HG02610 (cell line): ENCODE measurements around the gene NRIP1.

Source experiments
- ATAC-seq: cut with Tn5 transposase; IDR thresholded peaks from one replicate; pipeline ENCODE4 v1.9.1; 2021; ENCODE audit warnings: mild to moderate bottlenecking, moderate library complexity; ENCODE audit not compliant: unreplicated experiment

NRIP1 gene, protein sequence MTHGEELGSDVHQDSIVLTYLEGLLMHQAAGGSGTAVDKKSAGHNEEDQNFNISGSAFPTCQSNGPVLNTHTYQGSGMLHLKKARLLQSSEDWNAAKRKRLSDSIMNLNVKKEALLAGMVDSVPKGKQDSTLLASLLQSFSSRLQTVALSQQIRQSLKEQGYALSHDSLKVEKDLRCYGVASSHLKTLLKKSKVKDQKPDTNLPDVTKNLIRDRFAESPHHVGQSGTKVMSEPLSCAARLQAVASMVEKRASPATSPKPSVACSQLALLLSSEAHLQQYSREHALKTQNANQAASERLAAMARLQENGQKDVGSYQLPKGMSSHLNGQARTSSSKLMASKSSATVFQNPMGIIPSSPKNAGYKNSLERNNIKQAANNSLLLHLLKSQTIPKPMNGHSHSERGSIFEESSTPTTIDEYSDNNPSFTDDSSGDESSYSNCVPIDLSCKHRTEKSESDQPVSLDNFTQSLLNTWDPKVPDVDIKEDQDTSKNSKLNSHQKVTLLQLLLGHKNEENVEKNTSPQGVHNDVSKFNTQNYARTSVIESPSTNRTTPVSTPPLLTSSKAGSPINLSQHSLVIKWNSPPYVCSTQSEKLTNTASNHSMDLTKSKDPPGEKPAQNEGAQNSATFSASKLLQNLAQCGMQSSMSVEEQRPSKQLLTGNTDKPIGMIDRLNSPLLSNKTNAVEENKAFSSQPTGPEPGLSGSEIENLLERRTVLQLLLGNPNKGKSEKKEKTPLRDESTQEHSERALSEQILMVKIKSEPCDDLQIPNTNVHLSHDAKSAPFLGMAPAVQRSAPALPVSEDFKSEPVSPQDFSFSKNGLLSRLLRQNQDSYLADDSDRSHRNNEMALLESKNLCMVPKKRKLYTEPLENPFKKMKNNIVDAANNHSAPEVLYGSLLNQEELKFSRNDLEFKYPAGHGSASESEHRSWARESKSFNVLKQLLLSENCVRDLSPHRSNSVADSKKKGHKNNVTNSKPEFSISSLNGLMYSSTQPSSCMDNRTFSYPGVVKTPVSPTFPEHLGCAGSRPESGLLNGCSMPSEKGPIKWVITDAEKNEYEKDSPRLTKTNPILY (N-terminal part only)

DNA sequence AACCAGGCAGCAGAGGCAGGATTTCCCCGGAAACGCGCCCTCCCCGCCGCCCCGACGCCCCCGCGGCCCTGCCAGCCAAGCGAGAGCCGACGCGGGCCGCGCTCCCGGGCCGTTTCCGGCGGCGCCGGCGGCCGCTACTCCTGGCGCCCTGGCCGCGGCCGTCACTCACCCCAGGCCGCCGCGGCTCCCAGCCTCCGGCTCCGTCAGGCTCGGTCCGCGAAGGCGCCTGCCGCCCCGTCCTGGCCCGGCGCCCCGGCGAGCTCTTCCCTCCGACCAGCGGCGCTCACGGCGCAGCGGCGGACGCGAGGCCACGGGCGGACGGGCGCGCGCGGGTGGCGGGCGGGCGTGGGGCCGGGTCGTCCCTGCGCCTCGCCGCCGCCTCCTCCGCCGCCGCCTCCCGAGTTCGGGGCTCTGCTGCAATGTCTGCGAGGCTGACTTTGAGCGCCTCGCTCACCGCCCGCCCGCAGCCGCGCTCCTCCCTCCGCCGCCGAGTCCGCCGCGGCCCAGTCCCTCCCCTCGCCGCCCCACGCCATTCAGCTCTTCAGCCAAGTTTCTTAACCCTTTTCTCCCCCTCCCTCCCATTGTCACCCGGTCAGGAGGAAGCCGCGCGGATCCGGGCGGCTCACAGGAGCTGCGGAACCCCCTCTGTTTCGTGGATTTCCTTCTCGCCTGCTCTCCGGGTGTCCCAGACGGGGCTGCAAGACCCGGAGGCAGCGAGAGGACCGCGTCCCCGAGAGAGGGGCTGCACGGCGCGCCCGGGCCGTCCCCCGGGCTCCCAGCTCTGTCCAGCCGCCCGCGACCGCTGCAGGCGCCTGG is at the start of gene NRIP1:
Gene NRIP1 (minus strand): TSS at position 425 of the 816 bp plus-strand sequence. CDS start 96,808 bp downstream, outside the sequence.
- ATAC-seq = peak; percentile 85

DNA sequence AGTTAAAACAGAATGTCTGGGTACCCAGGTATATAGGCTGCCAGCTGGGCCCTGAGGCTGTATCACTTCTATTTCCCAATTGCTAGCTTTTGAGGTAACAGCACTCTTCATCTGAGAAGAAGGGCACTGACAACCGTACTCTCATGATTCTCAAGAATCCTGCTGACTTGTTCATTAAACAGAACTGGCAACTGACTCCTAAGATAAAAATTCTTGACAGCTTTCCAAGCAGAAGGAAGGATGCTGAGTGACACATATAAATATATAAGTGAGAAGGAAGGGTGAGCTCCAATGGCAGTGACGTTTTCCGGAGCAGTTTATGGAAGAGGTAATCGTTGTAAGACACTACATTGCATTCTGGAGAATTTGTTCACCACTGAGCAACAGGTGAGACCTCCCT is 48.1 kb upstream of the NRIP1 start:
- no peak for ATAC-seq

DNA sequence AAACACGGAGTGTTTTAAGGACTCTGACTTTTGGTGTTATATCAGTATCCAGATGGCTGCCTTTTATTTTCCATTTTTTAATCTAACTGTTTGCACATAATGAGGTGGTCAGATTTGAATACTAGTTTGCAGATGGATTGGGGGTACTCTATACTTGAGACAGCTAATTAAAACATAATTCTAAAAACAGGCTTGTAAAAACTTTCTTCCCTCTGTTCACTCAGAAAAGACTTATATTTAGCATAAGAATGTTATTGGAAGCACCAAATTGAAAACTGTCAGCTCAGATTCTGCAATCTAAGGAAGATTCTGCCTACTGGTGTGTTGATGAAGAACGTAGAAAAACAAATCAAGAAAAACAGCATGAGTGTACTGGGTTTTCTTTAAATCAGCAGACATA is 44.0 kb upstream of the NRIP1 start:
- no peak for ATAC-seq

DNA sequence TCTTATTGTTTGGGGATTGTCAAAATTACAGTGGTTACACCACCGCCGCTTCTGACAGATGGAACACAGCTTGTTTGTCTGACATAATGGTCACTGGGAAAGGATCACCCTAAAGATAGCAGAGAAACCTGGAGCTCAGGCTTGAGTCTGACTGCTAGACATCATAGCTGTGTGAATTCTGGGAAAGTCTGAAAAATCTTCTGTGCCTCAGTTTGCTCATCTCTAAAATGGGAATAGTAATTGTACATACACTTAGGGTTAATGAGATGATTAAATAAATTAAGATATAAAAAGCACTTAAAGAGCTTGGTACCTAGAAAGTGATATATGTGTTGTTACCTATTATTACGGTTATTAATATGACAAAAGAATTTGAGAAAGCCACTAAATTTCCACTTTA is 39.7 kb upstream of the NRIP1 start:
- no peak for ATAC-seq

DNA sequence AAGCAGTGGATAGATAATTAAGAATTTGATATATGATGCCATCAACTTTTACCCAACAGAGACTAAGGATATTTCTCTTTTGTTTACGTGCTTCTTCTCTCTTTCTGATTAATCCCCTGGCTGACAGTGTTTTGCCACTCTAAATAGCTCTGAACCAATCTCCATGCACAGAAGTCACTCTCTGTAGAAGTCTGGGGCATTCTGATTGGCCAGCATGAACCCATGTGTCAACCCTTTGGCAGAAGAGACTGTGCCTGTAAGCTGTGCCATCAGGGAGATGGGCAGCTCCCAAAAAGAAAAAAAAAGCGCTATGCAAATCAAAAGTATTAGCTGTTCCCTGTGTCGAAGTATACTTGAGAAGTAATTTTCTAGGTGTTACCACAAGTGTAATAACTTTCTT is 34.1 kb upstream of the NRIP1 start:
- no peak for ATAC-seq

DNA sequence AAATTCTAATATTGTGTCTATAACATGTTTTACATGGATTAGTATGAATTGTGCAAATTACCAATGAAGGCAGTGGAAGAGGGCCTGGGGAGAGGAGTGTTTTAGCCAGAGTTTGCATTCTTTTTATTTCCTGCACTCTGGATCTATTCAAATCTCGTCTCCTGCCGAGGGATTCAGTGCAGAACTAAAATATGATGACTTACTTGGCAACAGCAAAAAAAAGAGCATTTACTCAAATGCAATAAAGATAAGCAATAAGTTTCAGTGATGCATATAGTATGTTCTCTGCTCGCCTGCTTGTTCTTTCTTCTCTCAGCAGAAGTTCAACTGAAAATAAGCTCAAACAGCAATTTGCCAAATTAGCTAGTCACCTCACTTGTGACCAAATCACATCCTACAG is 33.4 kb upstream of the NRIP1 start:
- ATAC-seq = no peak

DNA sequence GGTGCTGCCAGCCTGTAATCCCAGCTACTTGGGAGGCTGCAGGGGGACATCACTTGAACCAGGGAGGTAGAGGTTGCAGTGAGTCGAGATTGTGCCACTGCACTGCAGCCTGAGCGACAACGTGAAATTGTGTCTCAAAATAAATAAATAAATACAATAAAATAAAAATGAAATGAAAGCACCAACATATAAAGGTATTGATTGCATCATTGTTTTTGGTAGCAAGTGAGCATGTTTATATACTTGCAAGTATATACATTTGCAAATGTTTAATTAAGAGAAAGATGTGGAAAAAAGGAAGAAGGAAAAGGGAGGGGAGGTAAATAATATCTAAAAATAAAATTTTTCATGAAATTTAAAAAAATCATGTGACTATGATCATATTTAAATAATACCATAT is 32.8 kb upstream of the NRIP1 start:
- ATAC-seq = no peak

DNA sequence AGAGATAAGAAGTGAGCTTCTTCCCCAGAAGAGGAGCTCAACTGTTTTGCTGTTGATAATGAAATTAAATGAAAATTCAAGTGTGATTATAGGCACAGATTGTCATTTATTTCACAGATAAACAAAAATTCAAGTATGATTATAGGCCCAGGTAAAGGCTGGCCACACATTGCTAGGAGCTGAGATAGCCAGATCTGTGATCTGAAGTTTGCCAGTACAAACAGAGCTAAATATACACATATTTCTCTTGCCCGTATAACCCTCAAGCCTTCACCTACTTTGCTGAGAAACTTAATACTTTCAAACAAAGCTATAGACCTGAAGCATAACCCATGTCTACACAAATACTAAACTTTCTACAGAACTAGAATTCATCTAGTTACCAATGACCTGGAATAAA is 31.3 kb upstream of the NRIP1 start:
- ATAC-seq = no peak

DNA sequence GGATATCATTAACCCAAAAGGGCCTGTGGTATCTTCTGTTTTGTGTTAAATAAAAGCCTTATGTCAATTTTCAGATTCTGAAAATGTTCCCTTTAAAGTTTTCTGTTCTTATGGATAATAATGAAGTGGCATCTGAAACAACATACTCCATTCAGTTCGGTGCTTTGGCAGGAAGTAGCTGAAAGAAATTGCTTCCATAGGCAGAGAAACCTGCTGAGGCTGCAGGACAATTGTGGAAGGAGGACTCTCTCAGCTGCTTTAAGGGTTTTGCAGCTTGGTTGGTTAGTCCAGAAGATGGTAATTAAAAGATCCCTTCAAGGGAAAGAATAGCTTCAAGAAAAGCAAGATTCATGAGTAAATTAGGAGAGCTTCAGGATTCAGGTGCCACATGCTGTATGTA is 30.5 kb upstream of the NRIP1 start:
- ATAC-seq = no peak

DNA sequence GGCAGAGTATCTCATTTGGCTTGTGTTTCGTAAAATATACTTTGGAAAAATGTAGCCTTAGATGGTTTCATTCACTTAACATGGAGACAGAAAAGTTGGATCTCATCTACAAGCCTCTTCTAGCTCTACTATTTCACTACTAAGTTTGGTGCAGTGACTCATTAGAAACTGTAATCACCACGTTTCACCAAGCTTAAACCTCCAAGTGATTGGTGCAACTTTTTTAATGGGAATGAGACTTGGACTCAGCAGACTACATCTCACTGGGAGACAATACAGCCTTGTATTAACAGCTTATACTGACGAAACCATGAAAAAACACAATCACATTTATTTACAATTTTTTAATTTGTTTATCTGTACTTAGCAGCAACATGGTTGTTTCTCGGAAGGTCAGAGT is 29.9 kb upstream of the NRIP1 start:
- ATAC-seq = no peak

DNA sequence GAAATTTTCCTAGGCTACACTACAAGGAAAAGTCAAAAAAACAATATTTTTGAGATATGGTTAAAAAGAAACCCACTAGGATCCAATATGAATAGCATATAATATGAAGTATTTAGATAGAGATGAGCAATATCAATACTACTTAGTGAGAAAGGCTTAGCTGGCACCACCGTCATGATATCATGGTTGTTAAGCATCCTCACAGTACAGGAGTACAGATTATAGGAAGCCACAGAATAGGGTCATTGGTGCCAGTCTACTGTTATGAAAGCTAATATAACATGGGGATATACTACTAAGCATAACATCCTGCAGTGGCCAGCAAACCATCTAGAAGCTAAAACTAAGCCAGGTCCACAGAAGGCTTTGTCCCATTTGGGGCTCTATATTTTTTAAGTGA is 28.4 kb upstream of the NRIP1 start:
- ATAC-seq = no peak

DNA sequence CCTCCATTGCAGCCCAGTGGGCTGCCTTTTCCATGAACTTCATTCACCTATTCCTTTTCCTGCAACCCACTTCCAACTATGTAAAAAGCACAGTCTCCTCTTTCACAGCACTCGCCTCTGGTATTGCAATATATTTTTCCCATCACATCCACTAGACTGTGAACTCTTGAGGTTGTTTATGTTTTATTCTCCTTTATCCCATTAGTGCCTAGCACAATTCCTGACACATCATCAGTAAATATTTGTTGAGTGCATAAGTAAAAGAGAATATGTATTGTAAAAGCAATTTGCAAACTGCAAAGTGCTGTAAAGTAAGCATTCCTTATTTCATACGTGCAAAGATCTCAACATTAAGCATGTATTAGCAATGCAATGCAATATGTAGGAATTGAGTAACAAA is 27.9 kb upstream of the NRIP1 start:
- no peak for ATAC-seq

DNA sequence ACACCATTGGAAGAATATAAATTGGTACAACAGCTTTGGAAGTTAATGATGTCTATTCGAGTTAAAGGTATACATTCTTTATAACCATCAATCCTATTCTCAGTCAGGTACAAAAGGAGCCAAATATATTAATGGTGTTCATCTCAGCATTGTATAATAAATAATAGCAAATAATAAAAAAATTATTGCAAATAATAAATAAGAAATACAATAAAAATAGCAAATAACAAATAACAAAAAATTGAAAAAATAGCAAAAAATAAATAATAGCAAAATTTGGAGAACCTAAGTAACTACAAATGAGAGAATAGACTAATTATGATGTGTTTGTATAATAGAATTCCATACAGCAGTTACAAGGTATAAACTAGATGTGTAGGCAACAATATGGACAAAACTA is 25.6 kb upstream of the NRIP1 start:
- no peak for ATAC-seq

DNA sequence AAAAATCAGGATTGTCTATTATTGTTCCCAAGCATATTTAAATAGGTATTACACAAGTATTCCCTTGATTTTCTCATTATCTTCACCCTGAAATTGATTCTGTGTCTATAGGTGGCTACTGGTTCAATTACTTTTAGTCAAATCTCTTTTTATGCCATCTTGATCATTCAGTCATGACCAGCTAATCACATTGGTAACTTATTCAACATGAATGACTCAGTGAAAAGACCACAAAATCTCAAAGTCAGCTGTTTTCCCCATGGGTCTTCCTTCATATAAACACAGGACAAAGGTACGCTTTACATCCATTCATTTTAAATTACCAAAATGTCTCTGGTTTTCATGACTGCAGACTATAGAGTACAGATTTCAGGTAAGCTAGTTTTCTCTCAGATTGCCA is 23.7 kb upstream of the NRIP1 start:
- ATAC-seq = no peak

DNA sequence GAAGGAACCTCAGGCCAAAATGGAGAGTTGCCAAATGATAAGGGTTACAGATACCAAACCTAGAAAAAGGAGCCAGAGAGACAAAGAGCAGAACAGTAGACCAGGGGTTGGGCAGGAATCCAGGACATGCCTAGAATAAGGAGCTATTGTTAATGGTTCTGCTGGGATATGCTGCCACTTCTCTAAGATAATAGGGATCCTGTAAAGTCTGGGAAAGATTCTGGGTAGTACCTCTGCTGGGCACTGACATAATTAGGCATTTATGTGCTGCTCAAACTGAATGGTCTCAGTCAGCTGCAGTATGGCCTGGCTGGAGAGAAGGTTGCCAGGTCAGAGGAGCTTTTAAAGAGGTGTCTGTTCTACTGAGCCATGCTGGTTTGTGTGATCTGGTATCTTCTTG is 19.9 kb upstream of the NRIP1 start:
- ATAC-seq = no peak

DNA sequence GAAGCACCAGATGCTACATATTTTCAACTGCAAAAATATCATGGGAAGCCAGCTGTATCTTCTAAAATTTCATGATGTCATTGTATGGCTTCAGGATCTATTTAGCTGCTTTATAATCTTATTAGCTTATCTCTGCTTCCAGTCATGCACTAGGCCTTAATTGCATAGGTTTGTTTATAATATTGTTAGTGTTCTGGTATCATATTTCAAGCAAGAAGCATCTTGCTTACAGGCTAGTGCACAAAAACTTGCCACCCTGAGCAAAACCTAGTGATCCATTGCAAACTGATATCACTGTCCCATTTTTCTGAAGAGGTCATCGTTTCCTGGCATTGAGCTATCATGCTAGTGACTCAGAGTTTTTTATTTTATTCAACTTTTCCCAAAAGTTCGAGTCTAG is 15.7 kb upstream of the NRIP1 start:
- no peak for ATAC-seq

DNA sequence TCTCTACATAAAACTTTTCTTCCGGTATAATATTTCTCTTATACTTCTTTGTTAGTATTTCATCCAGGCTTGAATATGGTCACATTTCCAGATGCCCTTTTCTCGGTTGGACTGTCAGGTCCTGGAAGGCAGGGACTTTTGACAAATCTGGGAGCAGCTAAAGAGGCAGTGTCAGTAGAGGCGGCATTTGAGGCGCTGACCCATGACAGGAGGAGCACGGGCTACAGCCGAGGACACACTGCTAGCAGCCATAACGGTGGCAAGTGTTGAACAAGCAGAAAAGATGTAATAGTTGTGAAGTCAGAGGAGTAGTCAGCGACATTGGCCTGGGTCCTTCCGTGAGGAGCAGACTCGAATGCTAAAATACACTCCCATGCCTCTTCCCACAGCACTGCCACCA is 14.5 kb upstream of the NRIP1 start:
- no peak for ATAC-seq

DNA sequence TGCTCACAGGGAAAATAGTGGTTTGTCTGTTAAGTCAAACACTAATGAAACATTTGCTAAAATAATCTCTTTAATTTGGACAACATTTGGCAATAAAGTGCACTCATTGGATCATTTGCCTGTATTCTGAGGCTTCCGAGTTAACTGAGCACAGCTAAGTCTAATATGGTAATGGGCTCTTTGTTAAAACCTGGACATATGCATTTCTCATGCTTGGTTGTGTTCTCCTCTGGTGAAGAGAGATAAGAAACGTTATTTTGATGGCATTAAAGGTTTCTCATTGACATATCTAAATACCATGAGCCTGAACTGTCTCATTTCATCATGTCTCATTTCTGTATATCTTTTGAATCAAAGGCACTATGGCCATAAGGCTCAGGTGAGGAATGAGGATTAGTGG is 13.4 kb upstream of the NRIP1 start:
- ATAC-seq = no peak

DNA sequence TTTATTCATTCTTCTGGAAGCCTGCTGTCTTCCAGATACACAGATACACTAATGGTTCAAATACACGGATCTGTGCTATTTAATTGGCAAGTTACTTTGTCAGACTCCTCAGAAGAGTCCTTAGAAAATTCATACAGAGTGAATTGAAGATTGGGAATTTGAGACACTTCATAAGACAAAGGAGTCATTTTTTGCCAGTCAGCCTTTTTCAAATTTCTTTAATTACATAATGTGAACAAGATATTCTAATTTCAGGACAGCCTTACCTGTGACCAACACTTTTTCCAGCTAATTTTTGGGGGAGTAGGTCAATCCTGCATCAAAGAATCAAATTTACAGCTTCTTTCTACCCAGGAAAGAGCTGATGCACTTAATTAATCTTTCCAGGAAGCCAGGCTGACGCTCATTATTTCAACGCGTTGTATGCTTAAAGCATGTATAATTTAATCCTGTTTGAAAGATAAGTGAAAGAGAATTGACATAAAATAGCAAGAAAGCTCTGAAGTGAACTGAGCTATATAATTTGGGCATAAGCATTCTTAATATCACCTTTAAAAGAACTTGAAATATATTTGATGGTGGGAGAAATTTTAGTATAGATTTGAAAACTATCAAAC is 12.8 kb upstream of the NRIP1 start:
- ATAC-seq = no peak

DNA sequence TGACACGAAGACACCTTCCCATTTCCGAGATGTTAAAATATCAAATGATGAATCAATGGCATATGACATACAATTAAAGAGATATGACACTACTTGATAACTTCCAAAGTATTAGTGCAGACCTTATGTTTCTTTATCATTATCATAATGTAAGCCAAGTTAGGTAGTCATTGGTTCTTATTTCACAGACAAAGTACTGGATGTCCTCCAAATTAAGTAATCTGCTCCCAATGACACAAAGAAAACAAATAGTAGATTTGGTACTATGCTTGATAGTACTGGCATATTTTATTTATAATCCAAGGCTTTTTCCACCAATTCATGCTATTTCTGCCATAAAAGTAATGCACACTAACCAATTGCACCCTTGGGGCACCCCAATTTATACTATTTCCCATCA is 11.9 kb upstream of the NRIP1 start:
- ATAC-seq = no peak

DNA sequence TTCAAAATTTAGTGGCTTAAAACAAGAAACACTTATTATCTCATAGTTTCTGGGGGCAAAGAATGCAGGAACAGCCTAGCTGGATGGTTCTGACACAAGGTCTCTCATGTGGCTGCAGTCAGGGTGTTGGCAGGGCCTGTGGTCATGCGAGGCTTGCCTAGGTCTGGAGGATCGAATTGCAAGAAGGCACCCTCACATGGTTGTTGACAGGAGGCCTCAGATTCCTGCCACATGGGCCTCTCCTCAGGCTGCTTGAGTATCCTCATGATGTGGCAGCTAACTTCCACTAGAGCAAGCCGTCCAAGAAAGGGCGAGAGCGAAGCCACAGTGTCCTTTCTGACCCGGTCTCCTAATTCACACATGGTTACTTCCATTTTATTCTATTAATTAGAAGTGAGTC is 6.2 kb upstream of the NRIP1 start:
- no peak for ATAC-seq
